Esophagus mucosa (tissue), 1 donor: Measurements from ENCODE around the gene APOLD1. TPM values are rescaled to one million over a fixed set of nuclear protein-coding genes. Genes with fewer than 3 reads are reported as not detected.
A peak's percentile ranks its signal among the peaks of the same experiment; 100 is the strongest.
"Not testable (repeated sequence)": the region's sequence is repeated elsewhere in the genome, so short reads cannot be mapped to it uniquely, and the experiment has no call there.

ENCODE experiments used
- ATAC-seq: fragments of 200-7000 bp; cut with Tn5 transposase; one replicate; pipeline ENCODE4 v1.9.1; 2020
- total RNA-seq: library from RNA; stranded (reverse); gene quantifications from one replicate; pipeline ENCODE4 v1.2.4, GENCODE V29; 2023
- donor health status: DM: yes; HTN: yes; CAD: no.

The APOLD1 gene
- total RNA-seq, 1 donor from 2014 or later, result 3.1 TPM

- no peak for ATAC-seq
Measured at GRCh38 chr12:12810553-12811021, 25.1 kb downstream of the APOLD1 start.

GRCh38 chr12:12811343-12811742 lies 25.9 kb downstream of the APOLD1 start:
- no peak for ATAC-seq

GRCh38 chr12:12812174-12812573 lies 26.7 kb downstream of the APOLD1 start:
- no peak for ATAC-seq

- no peak for ATAC-seq
Measured at GRCh38 chr12:12812618-12813119, 27.2 kb downstream of the APOLD1 start.

GRCh38 chr12:12813120-12814101 lies 28.0 kb downstream of the APOLD1 start, which contains the start of gene DDX47:
Gene DDX47, plus strand, starts transcription at chr12:12813346. Its CDS starts 22 bp downstream, at chr12:12813368.
- ATAC-seq, result peak; percentile 99

GRCh38 chr12:12817616-12818015 lies 32.2 kb downstream of the APOLD1 start:
- no peak for ATAC-seq

- no peak for ATAC-seq
Measured at GRCh38 chr12:12818701-12819100, 33.2 kb downstream of the APOLD1 start.

- ATAC-seq, result no peak
Measured at GRCh38 chr12:12819221-12819620, 33.8 kb downstream of the APOLD1 start.

GRCh38 chr12:12819752-12820311 lies 34.4 kb downstream of the APOLD1 start:
- no peak for ATAC-seq

GRCh38 chr12:12820376-12820775 lies 34.9 kb downstream of the APOLD1 start:
- not testable (repeated sequence) for ATAC-seq

- ATAC-seq, result no peak
Measured at GRCh38 chr12:12821975-12822374, 36.5 kb downstream of the APOLD1 start.

GRCh38 chr12:12822886-12823285 lies 37.4 kb downstream of the APOLD1 start:
- ATAC-seq, result no peak

GRCh38 chr12:12823300-12823699 lies 37.8 kb downstream of the APOLD1 start:
- no peak for ATAC-seq

GRCh38 chr12:12823811-12824210 lies 38.4 kb downstream of the APOLD1 start:
- ATAC-seq, result no peak

GRCh38 chr12:12835378-12836146 lies 50.1 kb downstream of the APOLD1 start:
- peak; percentile 85 for ATAC-seq

GRCh38 chr12:12836571-12836970 lies 51.1 kb downstream of the APOLD1 start:
- no peak for ATAC-seq

GRCh38 chr12:12837025-12837812 lies 51.8 kb downstream of the APOLD1 start:
- ATAC-seq, result peak; percentile 81

GRCh38 chr12:12837813-12838153 lies 52.3 kb downstream of the APOLD1 start:
- no peak for ATAC-seq

- ATAC-seq, result no peak
Measured at GRCh38 chr12:12839003-12839395, 53.5 kb downstream of the APOLD1 start.

GRCh38 chr12:12839439-12839838 lies 54.0 kb downstream of the APOLD1 start:
- ATAC-seq, result not testable (repeated sequence)

- no peak for ATAC-seq
Measured at GRCh38 chr12:12839873-12840579, 54.6 kb downstream of the APOLD1 start.
